WTC11 (cell line): Measurements from ENCODE around the gene LMBR1. TPM values are rescaled to one million over a fixed set of nuclear protein-coding genes. Genes with fewer than 3 reads are reported as not detected.
A peak's percentile ranks its signal among the peaks of the same experiment; 100 is the strongest.

Source experiments
- ATAC-seq: fragments of 200-7000 bp; cut with Tn5 transposase; 2 replicates; pipeline ENCODE4 v1.10.0; 2021; ENCODE audit warnings: mild to moderate bottlenecking, moderate library complexity
- CTCF ChIA-PET: fragments of 300-600 bp; sonication (Branson Sonifier 250); formaldehyde crosslinking; loops from one replicate; lab custom pipeline; 2021; ENCODE audit warnings: antibody characterized with exemption; lab: Charles Lee
- POLR2A ChIA-PET: fragments of 350-600 bp; sonication (Branson Sonifier 250); formaldehyde crosslinking; loops from one replicate; lab custom pipeline; 2021; ENCODE audit warnings: antibody characterized with exemption; lab: Charles Lee
- DNase-seq: peaks from one replicate; pipeline ENCODE4 v3.0.0; 2021; ENCODE audit warnings: low spot score
- H3K27ac Mint-ChIP-seq: 2 replicates; pipeline ENCODE4 v1.8.0; 2021; ENCODE audit warnings: mixed read lengths
- H3K27me3 Mint-ChIP-seq: 2 replicates; pipeline ENCODE4 v1.8.0; 2021; ENCODE audit warnings: low read depth, mild to moderate bottlenecking, moderate library complexity, mixed read lengths
- H3K36me3 Mint-ChIP-seq: 2 replicates; pipeline ENCODE4 v1.8.0; 2021; ENCODE audit warnings: mixed read lengths
- H3K4me1 Mint-ChIP-seq: 2 replicates; pipeline ENCODE4 v1.8.0; 2022; ENCODE audit warnings: mixed read lengths
- H3K4me3 Mint-ChIP-seq: 2 replicates; pipeline ENCODE4 v1.8.0; 2021; ENCODE audit warnings: mild to moderate bottlenecking, moderate library complexity, mixed read lengths
- H3K9me3 Mint-ChIP-seq: 2 replicates; pipeline ENCODE4 v1.8.0; 2021; ENCODE audit warnings: mixed read lengths
- AR ChIP-seq: fragments of 250-450 bp; sonication (Bioruptor Pico); IDR thresholded peaks from 2 replicates; pipeline ENCODE4 v1.9.0; 2021; ENCODE audit warnings: mild to moderate bottlenecking
- CBFB ChIP-seq: sonication (generic); formaldehyde crosslinking; IDR thresholded peaks from 2 replicates; pipeline ENCODE4 v1.8.1; 2022; ENCODE audit warnings: mild to moderate bottlenecking, low read depth, missing genetic modification reagents
- E2F4 ChIP-seq: sonication (generic); formaldehyde crosslinking; IDR thresholded peaks from 2 replicates; pipeline ENCODE4 v1.8.1; 2022; ENCODE audit warnings: low read depth, mild to moderate bottlenecking, moderate library complexity, missing genetic modification reagents, borderline replicate concordance
- E2F5 ChIP-seq: sonication (generic); formaldehyde crosslinking; IDR thresholded peaks from 2 replicates; pipeline ENCODE4 v1.8.1; 2022; ENCODE audit warnings: mild to moderate bottlenecking, moderate library complexity, missing genetic modification reagents
- EMX1 ChIP-seq: fragments of 250-450 bp; sonication (Bioruptor Pico); IDR thresholded peaks from 2 replicates; pipeline ENCODE4 v1.8.0; 2021; ENCODE audit warnings: mild to moderate bottlenecking
- ERG ChIP-seq: fragments of 250-450 bp; sonication (Bioruptor Pico); IDR thresholded peaks from 2 replicates; pipeline ENCODE4 v1.8.0; 2021; ENCODE audit warnings: mild to moderate bottlenecking
- GRHL2 ChIP-seq: fragments of 250-450 bp; sonication (Bioruptor Pico); IDR thresholded peaks from 2 replicates; pipeline ENCODE4 v1.8.0; 2022; ENCODE audit warnings: mild to moderate bottlenecking, moderate library complexity; ENCODE audit not compliant: insufficient replicate concordance, severe bottlenecking
- MXD4 ChIP-seq: fragments of 250-450 bp; sonication (Bioruptor Pico); IDR thresholded peaks from 2 replicates; pipeline ENCODE4 v1.8.0; 2021; ENCODE audit warnings: mild to moderate bottlenecking, moderate library complexity, borderline replicate concordance
- MYBL2 ChIP-seq: sonication (generic); formaldehyde crosslinking; IDR thresholded peaks from 2 replicates; pipeline ENCODE4 v1.8.1; 2023; ENCODE audit warnings: mild to moderate bottlenecking, moderate library complexity, missing genetic modification reagents
- NR3C1 ChIP-seq: sonication (generic); formaldehyde crosslinking; conservative IDR thresholded peaks from 2 replicates; pipeline ENCODE4 v1.8.1; 2023; ENCODE audit warnings: low read depth, mild to moderate bottlenecking, missing genetic modification reagents
- OVOL2 ChIP-seq: fragments of 250-450 bp; sonication (Bioruptor Pico); IDR thresholded peaks from 2 replicates; pipeline ENCODE4 v1.9.0; 2021; ENCODE audit warnings: mild to moderate bottlenecking, borderline replicate concordance
- PRRX2 ChIP-seq: fragments of 250-450 bp; sonication (Bioruptor Pico); IDR thresholded peaks from 2 replicates; pipeline ENCODE4 v1.8.0; 2021; ENCODE audit warnings: mild to moderate bottlenecking
- ZMAT4 ChIP-seq: fragments of 250-450 bp; sonication (Bioruptor Pico); IDR thresholded peaks from 2 replicates; pipeline ENCODE4 v1.9.0; 2021; ENCODE audit warnings: mild to moderate bottlenecking
- ZNF138 ChIP-seq: sonication (generic); formaldehyde crosslinking; conservative IDR thresholded peaks from 2 replicates; pipeline ENCODE4 v1.8.1; 2022; ENCODE audit warnings: mild to moderate bottlenecking, moderate library complexity, missing genetic modification reagents
- ZNF219 ChIP-seq: sonication (generic); formaldehyde crosslinking; IDR thresholded peaks from 2 replicates; pipeline ENCODE4 v1.8.0; 2023; ENCODE audit warnings: missing genetic modification reagents, mild to moderate bottlenecking, borderline replicate concordance
- ZSCAN18 ChIP-seq: fragments of 250-450 bp; sonication (Bioruptor Pico); IDR thresholded peaks from 2 replicates; pipeline ENCODE4 v2.1.2; 2022; ENCODE audit warnings: mild to moderate bottlenecking, moderate library complexity
- total RNA-seq: library from RNA; stranded (reverse); gene quantifications from 3 replicates; pipeline ENCODE4 v1.2.3, GENCODE V29; 2021

Gene LMBR1
- total RNA-seq, 1 experiment from 2014 or later = 55.6 TPM

GRCh38 chr7:156759579-156760202 lies 133.3 kb downstream of the LMBR1 start:
- Mint-ChIP-seq H3K9me3 (peaks cover 17% of the 10 kb centered on the region), H3K4me3 (no peak overlapping the region), H3K4me1 (peaks cover 7% of the 10 kb centered on the region), H3K27me3 (no peaks in the 10 kb centered on the region), H3K27ac (no peak overlapping the region), H3K36me3 (peaks cover 37% of the 10 kb centered on the region)
- no peak for DNase-seq
- ATAC-seq = no peak
- ChIA-PET CTCF (no interaction called here), POLR2A (no interaction called here)
- TF ChIP-seq E2F4 (CRISPR knock-in tag) = no peak

GRCh38 chr7:156759143-156759542 lies 133.8 kb downstream of the LMBR1 start:
- H3K27me3 Mint-ChIP-seq = no peaks in the 10 kb centered on the region
- H3K4me1 Mint-ChIP-seq = peaks cover 7% of the 10 kb centered on the region
- ChIA-PET CTCF (no interaction called here), POLR2A (no interaction called here)
- DNase-seq (no peak), ATAC-seq (no peak)
- H3K27ac Mint-ChIP-seq = no peak overlapping the region
- no peak overlapping the region for H3K4me3 Mint-ChIP-seq
- H3K36me3 Mint-ChIP-seq = peaks cover 37% of the 10 kb centered on the region
- H3K9me3 Mint-ChIP-seq = peaks cover 17% of the 10 kb centered on the region
- TF ChIP-seq PRRX2 (no peak), ZMAT4 (CRISPR knock-in tag) (no peak), NR3C1 (CRISPR knock-in tag) (no peak), ZSCAN18 (CRISPR knock-in tag) (no peak), MYBL2 (CRISPR knock-in tag) (no peak), ERG (CRISPR knock-in tag) (no peak), OVOL2 (CRISPR knock-in tag) (no peak)

GRCh38 chr7:156754201-156754600 lies 138.8 kb downstream of the LMBR1 start:
- no peak for ATAC-seq
- Mint-ChIP-seq H3K4me1 (peaks cover 7% of the 10 kb centered on the region), H3K27me3 (no peaks in the 10 kb centered on the region), H3K4me3 (no peak overlapping the region), H3K36me3 (peaks cover 10% of the 10 kb centered on the region), H3K9me3 (0 out of 2 replicates have a peak, but pooled peaks cover 7% of the 10 kb centered on the region), H3K27ac (no peak overlapping the region)
- TF ChIP-seq MXD4 (CRISPR knock-in tag) = no peak
- ChIA-PET POLR2A (no interaction called here), CTCF (interaction anchor here (0.9 to 3.1 kb wide), 12 partner anchors 10 to 123 kb away, joined by 3 to 14 read pairs (median 4); no protein-coding TSS in a partner anchor)
- DNase-seq = no peak

GRCh38 chr7:156753630-156754029 lies 139.4 kb downstream of the LMBR1 start:
- no peak overlapping the region for H3K4me3 Mint-ChIP-seq
- peak; percentile 33 for DNase-seq
- TF ChIP-seq E2F5 (CRISPR knock-in tag) = no peak
- no peak for TF ChIP-seq ZNF219 (CRISPR knock-in tag)
- TF ChIP-seq CBFB = no peak
- TF ChIP-seq AR (CRISPR knock-in tag) = no peak
- TF ChIP-seq ZNF138 (CRISPR knock-in tag) = no peak
- TF ChIP-seq GRHL2 (CRISPR knock-in tag) = no peak
- no peak for TF ChIP-seq NR3C1 (CRISPR knock-in tag)
- no peak for TF ChIP-seq EMX1

More at GRCh38 chr7:156753630-156754029, 139.4 kb downstream of the LMBR1 start:
- Mint-ChIP-seq H3K27ac (no peak overlapping the region), H3K9me3 (0 out of 2 replicates have a peak, but pooled peaks cover 3% of the 10 kb centered on the region), H3K27me3 (no peaks in the 10 kb centered on the region), H3K36me3 (peaks cover 4% of the 10 kb centered on the region), H3K4me1 (peaks cover 4% of the 10 kb centered on the region)
- peak; percentile 92 for ATAC-seq
- ChIA-PET POLR2A (no interaction called here), CTCF (interaction anchor here (0.5 to 3.1 kb wide), 22 partner anchors 10 to 407 kb away, joined by 3 to 14 read pairs (median 4); partner anchors contain the start of gene RNF32)
